Kidney epithelial cell (primary cell): ENCODE results near the gene ZNF778. TPM values are rescaled to one million over a fixed set of nuclear protein-coding genes. Genes with fewer than 3 reads are reported as not detected.

Experiments used
- DNase-seq: peaks from one replicate; pipeline ENCODE4 v3.0.0-alpha.2; 2010; ENCODE audit warnings: low read depth
- H3K27me3 ChIP-seq: 2 replicates; pipeline ENCODE4 v1.6.0; 2011; ENCODE audit warnings: low read length; ENCODE audit not compliant: control insufficient read depth, insufficient read depth
- H3K36me3 ChIP-seq: 2 replicates; pipeline ENCODE4 v1.5.1; 2011; ENCODE audit warnings: low read length; ENCODE audit not compliant: control insufficient read depth, insufficient read depth
- H3K4me3 ChIP-seq: 2 replicates; pipeline ENCODE4 v1.5.1; 2011; ENCODE audit warnings: low read depth, mild to moderate bottlenecking, control low read depth, low read length
- CTCF ChIP-seq: IDR thresholded peaks from 2 replicates; pipeline ENCODE4 v1.5.1; 2011; ENCODE audit warnings: mild to moderate bottlenecking, moderate library complexity, low read length, control low read depth, inconsistent platforms; ENCODE audit not compliant: insufficient read depth, poor library complexity, severe bottlenecking
- total RNA-seq: library from RNA; depleted of rRNA; stranded (reverse); fragments of >200 nt; gene quantifications from 2 replicates; pipeline ENCODE4 v1.2.3, GENCODE V29; 2015

The ZNF778 gene
- total RNA-seq, 1 donor from 2014 or later: 17.7 TPM

GRCh38 chr16:89210904-89211515 lies 6.5 kb upstream of the ZNF778 start:
- TF ChIP-seq CTCF: no peak
- no peak for DNase-seq
- peaks cover 6% of the 10 kb centered on the region for H3K27me3 ChIP-seq

GRCh38 chr16:89216315-89217137 lies 977 bp upstream of the ZNF778 start:
- peak; percentile 73 for TF ChIP-seq CTCF
- no peak for DNase-seq
- Histone ChIP-seq H3K27me3 (no peaks in the 10 kb centered on the region), H3K36me3 (no peaks in the 10 kb centered on the region), H3K4me3 (peak overlapping the region; percentile 88)

More at GRCh38 chr16:89210904-89211515, 6.5 kb upstream of the ZNF778 start:
- Histone ChIP-seq H3K4me3 (no peak overlapping the region), H3K36me3 (no peaks in the 10 kb centered on the region)

GRCh38 chr16:89217138-89217387 lies 440 bp upstream of the ZNF778 start:
- Histone ChIP-seq H3K27me3 (no peaks in the 10 kb centered on the region), H3K4me3 (peak overlapping the region; percentile 88), H3K36me3 (peaks cover 2% of the 10 kb centered on the region)
- no peak for TF ChIP-seq CTCF
- DNase-seq: no peak

- Histone ChIP-seq H3K4me3 (no peak overlapping the region), H3K36me3 (peaks cover 5% of the 10 kb centered on the region), H3K27me3 (no peaks in the 10 kb centered on the region)
- TF ChIP-seq CTCF: no peak
- no peak for DNase-seq
Measured at GRCh38 chr16:89219365-89219764, 1.9 kb downstream of the ZNF778 start.

- no peak for TF ChIP-seq CTCF
- peaks cover 6% of the 10 kb centered on the region for H3K36me3 ChIP-seq
- no peak overlapping the region for H3K4me3 ChIP-seq
Measured at GRCh38 chr16:89221604-89222003, 4.1 kb downstream of the ZNF778 start.

GRCh38 chr16:89222931-89223330 lies 5.4 kb downstream of the ZNF778 start:
- DNase-seq: no peak
- Histone ChIP-seq H3K4me3 (no peak overlapping the region), H3K36me3 (peaks cover 11% of the 10 kb centered on the region), H3K27me3 (no peaks in the 10 kb centered on the region)
- no peak for TF ChIP-seq CTCF

More at GRCh38 chr16:89221604-89222003, 4.1 kb downstream of the ZNF778 start:
- H3K27me3 ChIP-seq: no peaks in the 10 kb centered on the region
- DNase-seq: no peak
